ENCODE results near the gene FBXO41. TPM values are rescaled to one million over a fixed set of nuclear protein-coding genes. Genes with fewer than 3 reads are reported as not detected.

FBXO41 gene
- total RNA-seq, 1 experiment from 2014 or later, result 4.4 TPM

DNA sequence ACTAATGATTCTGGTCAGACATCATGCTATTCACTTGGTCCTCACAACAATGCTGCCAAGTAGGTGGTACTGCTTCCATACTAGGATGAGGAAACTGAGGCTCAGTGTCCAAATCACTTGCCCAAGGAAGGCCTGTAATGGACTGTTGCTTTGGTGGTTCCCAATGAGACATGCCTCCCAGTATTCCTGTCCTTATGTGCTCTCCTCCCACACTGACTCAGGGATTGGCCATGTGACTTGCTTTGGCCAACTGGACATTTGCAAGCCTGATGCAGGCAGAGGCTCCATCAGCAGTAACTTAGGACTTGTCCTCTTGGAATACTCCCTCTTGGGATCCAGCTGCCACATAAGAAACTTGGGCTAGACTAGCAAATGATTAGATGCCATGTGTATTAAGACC is 3.0 kb downstream of the FBXO41 start:
- TF ChIP-seq CTCF (IDR thresholded peaks at IDR 0.05; ENCODE audit: unreplicated experiment), result no peak
- Mint-ChIP-seq H3K27me3 (ENCODE audit: insufficient read depth, unreplicated experiment) (peaks cover 15% of the 10 kb centered on the region), H3K4me1 (ENCODE audit: insufficient read depth, unreplicated experiment) (peaks cover 12% of the 10 kb centered on the region), H3K9me3 (ENCODE audit: unreplicated experiment) (no peaks in the 10 kb centered on the region), H3K36me3 (ENCODE audit: insufficient read depth, unreplicated experiment) (no peaks in the 10 kb centered on the region), H3K27ac (ENCODE audit: low read depth, unreplicated experiment) (no peak overlapping the region), H3K4me3 (ENCODE audit: unreplicated experiment) (no peak overlapping the region)
- no TSS peak for BruUV-seq (replicated peaks)
- POLR2A ChIA-PET, result no interaction called here
- DNase-seq (ENCODE audit: unreplicated experiment), result no peak
- CTCF ChIA-PET, result interaction anchor here (0.5 to 1.7 kb wide), 4 partner anchors 9 to 46 kb away, joined by 3 to 8 read pairs (median 4); no protein-coding TSS in a partner anchor
- intact Hi-C loops (cut with micrococcal nuclease), result no loop called here

DNA sequence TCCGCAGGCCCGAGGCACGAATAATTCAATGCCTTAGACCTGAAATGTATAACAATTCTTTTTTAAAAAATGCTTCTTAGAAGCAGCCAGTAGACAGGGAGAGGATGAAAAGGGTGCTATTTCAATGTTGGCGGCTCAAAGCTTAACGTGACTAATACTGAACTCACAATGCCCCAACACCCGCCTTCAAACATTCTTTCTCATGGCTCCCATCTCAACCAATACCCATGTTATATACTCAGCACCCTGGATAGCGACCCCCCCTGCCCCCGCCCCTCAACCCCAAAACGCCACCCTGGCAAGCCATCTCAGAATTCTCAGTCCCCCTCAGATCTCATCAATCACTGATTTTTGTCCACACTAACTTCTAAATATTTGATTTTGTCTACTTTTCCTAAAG is 4.4 kb downstream of the FBXO41 start:
- intact Hi-C loops (cut with micrococcal nuclease), result no loop called here
- BruUV-seq (replicated peaks), result no TSS peak
- CTCF ChIA-PET, result interaction anchor here (1.3 to 1.4 kb wide), 2 partner anchors 10 to 20 kb away, joined by 3 to 7 read pairs; no protein-coding TSS in a partner anchor
- POLR2A ChIA-PET, result interaction anchor here (0.6 kb wide), 1 partner anchor 41 kb away, joined by 3 read pairs; no protein-coding TSS in a partner anchor
- DNase-seq (ENCODE audit: unreplicated experiment), result no peak
- Mint-ChIP-seq H3K4me3 (ENCODE audit: unreplicated experiment) (no peak overlapping the region), H3K36me3 (ENCODE audit: insufficient read depth, unreplicated experiment) (no peaks in the 10 kb centered on the region), H3K4me1 (ENCODE audit: insufficient read depth, unreplicated experiment) (peaks cover 12% of the 10 kb centered on the region), H3K9me3 (ENCODE audit: unreplicated experiment) (no peaks in the 10 kb centered on the region), H3K27ac (ENCODE audit: low read depth, unreplicated experiment) (no peak overlapping the region), H3K27me3 (ENCODE audit: insufficient read depth, unreplicated experiment) (peaks cover 10% of the 10 kb centered on the region)
- no peak for TF ChIP-seq CTCF (IDR thresholded peaks at IDR 0.05; ENCODE audit: unreplicated experiment)

- POLR2A ChIA-PET, result no interaction called here
- Mint-ChIP-seq H3K9me3 (ENCODE audit: unreplicated experiment) (no peaks in the 10 kb centered on the region), H3K27ac (ENCODE audit: low read depth, unreplicated experiment) (no peak overlapping the region), H3K36me3 (ENCODE audit: insufficient read depth, unreplicated experiment) (no peaks in the 10 kb centered on the region), H3K4me3 (ENCODE audit: unreplicated experiment) (no peak overlapping the region), H3K4me1 (ENCODE audit: insufficient read depth, unreplicated experiment) (peaks cover 6% of the 10 kb centered on the region), H3K27me3 (ENCODE audit: insufficient read depth, unreplicated experiment) (peaks cover 20% of the 10 kb centered on the region)
- CTCF ChIA-PET, result interaction anchor here (0.6 to 2.6 kb wide), 3 partner anchors 14 to 58 kb away, joined by 3 to 15 read pairs (median 4); no protein-coding TSS in a partner anchor
- no TSS peak for BruUV-seq (replicated peaks)
- no peak for TF ChIP-seq CTCF (IDR thresholded peaks at IDR 0.05; ENCODE audit: unreplicated experiment)
- no peak for DNase-seq (ENCODE audit: unreplicated experiment)
- intact Hi-C loops (cut with micrococcal nuclease), result no loop called here
Measured at GRCh38 chr2:73272270-73272669, 12.0 kb downstream of the FBXO41 start.

GRCh38 chr2:73269686-73270465 is 14.4 kb downstream of the FBXO41 start:
- no peak for TF ChIP-seq CTCF (IDR thresholded peaks at IDR 0.05; ENCODE audit: unreplicated experiment)
- peaks cover 6% of the 10 kb centered on the region for H3K4me1 Mint-ChIP-seq (ENCODE audit: insufficient read depth, unreplicated experiment)
- peaks cover 20% of the 10 kb centered on the region for H3K27me3 Mint-ChIP-seq (ENCODE audit: insufficient read depth, unreplicated experiment)
- DNase-seq (ENCODE audit: unreplicated experiment), result no peak
- H3K36me3 Mint-ChIP-seq (ENCODE audit: insufficient read depth, unreplicated experiment), result no peaks in the 10 kb centered on the region
- H3K4me3 Mint-ChIP-seq (ENCODE audit: unreplicated experiment), result no peak overlapping the region
- intact Hi-C loops (cut with micrococcal nuclease), result no loop called here
- ChIA-PET CTCF (interaction anchor here (2.6 kb wide), 1 partner anchor 20 kb away, joined by 15 read pairs; no protein-coding TSS in a partner anchor), POLR2A (no interaction called here)
- no peak overlapping the region for H3K27ac Mint-ChIP-seq (ENCODE audit: low read depth, unreplicated experiment)
- no peaks in the 10 kb centered on the region for H3K9me3 Mint-ChIP-seq (ENCODE audit: unreplicated experiment)
- no TSS peak for BruUV-seq (replicated peaks)

All from MCF 10A (cell line).